ENCODE measurements around the gene CCDC15.

The CCDC15 gene

GRCh38 chr11:124984512-124984854, 30.5 kb downstream of the CCDC15 start:
- Histone ChIP-seq H3K27ac (no peak overlapping the region), H3K79me2 (no peaks in the 10 kb centered on the region), H3K36me3 (ENCODE audit: control insufficient read depth, insufficient read depth, low read length) (no peaks in the 10 kb centered on the region), H3K4me3 (ENCODE audit: low read depth, low read length) (no peak overlapping the region), H3K4me1 (no peaks in the 10 kb centered on the region), H3K4me2 (ENCODE audit: low read length) (no peak overlapping the region), H3K9ac (no peak overlapping the region), H2AFZ (no peak overlapping the region), H3K9me3 (ENCODE audit: control insufficient read depth, low read length) (no peaks in the 10 kb centered on the region), H3K27me3 (ENCODE audit: control insufficient read depth, insufficient read depth, low read length) (no peaks in the 10 kb centered on the region)
- no peak for TF ChIP-seq CTCF (IDR thresholded peaks at IDR 0.05)

DNA sequence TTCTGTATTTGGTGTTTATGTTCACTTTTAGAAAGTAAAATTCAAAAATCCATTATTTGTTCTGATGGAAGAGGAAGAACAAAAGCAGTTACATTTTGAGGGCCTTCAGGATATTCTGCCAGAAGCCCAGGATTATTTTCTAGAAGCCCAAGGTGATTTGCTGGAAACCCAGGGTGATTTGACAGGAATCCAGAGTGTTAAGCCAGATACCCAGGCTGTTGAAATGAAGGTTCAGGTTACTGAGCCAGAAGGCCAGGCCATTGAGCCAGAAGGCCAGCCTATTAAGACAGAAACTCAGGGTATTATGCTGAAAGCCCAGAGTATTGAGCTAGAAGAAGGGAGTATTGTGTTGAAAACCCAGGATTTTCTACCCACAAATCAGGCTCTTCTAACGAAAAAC, 33.1 kb downstream of the CCDC15 start:
- Histone ChIP-seq H3K4me1 (no peaks in the 10 kb centered on the region), H3K4me2 (ENCODE audit: low read length) (no peak overlapping the region), H3K36me3 (ENCODE audit: control insufficient read depth, insufficient read depth, low read length) (no peaks in the 10 kb centered on the region), H3K9me3 (ENCODE audit: control insufficient read depth, low read length) (no peaks in the 10 kb centered on the region), H2AFZ (no peak overlapping the region), H3K9ac (no peak overlapping the region), H3K27ac (no peak overlapping the region), H3K79me2 (no peaks in the 10 kb centered on the region), H3K27me3 (ENCODE audit: control insufficient read depth, insufficient read depth, low read length) (no peaks in the 10 kb centered on the region), H3K4me3 (ENCODE audit: low read depth, low read length) (no peak overlapping the region)
- no peak for TF ChIP-seq CTCF (IDR thresholded peaks at IDR 0.05)

- TF ChIP-seq CTCF (IDR thresholded peaks at IDR 0.05), result no peak
- no peak overlapping the region for H3K9ac ChIP-seq
- H3K4me2 ChIP-seq (ENCODE audit: low read length), result no peak overlapping the region
- no peaks in the 10 kb centered on the region for H3K4me1 ChIP-seq
- no peaks in the 10 kb centered on the region for H3K9me3 ChIP-seq (ENCODE audit: control insufficient read depth, low read length)
- no peaks in the 10 kb centered on the region for H3K36me3 ChIP-seq (ENCODE audit: control insufficient read depth, insufficient read depth, low read length)
- no peaks in the 10 kb centered on the region for H3K27me3 ChIP-seq (ENCODE audit: control insufficient read depth, insufficient read depth, low read length)
- no peaks in the 10 kb centered on the region for H3K79me2 ChIP-seq
- H3K27ac ChIP-seq, result no peak overlapping the region
- no peak overlapping the region for H2AFZ ChIP-seq
- no peak overlapping the region for H3K4me3 ChIP-seq (ENCODE audit: low read depth, low read length)
Measured at GRCh38 chr11:124988063-124988462, 34.1 kb downstream of the CCDC15 start.

DNA sequence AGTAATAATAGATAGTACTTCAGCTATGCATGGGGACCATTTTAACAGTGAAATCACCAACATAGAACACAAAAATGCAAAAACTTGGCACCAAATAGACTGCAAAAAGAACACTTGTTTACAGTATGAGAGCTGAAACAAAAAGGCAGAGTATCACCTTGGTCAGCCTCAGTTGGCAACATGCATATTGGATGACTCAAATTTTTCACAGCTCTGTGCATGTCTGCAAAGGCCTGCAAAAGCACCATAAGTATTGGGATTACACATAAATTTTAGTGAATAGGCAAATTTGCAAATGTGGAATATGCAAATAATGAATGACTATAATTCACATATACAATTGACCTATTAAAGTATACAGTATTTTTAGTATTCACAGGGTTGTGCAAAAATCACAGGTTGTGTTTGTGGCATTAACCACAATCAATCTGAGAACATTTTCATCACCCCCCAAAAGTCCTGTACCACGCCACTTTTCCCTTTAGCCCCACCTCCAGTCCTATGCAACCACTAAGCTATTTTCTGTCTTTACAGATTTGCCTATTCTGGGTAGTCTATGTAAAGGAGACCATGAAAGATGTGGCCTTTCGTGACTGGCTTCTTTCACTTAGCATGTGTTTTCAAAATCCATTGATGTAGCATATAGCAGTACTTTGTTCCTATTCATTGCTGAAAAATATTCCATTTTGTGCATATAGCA, 47.2 kb downstream of the CCDC15 start:
- Histone ChIP-seq H3K4me2 (ENCODE audit: low read length) (no peak overlapping the region), H3K36me3 (ENCODE audit: control insufficient read depth, insufficient read depth, low read length) (no peaks in the 10 kb centered on the region), H3K79me2 (no peaks in the 10 kb centered on the region), H3K9me3 (ENCODE audit: control insufficient read depth, low read length) (no peaks in the 10 kb centered on the region), H3K4me3 (ENCODE audit: low read depth, low read length) (no peak overlapping the region), H3K4me1 (no peaks in the 10 kb centered on the region), H2AFZ (no peak overlapping the region), H3K27me3 (ENCODE audit: control insufficient read depth, insufficient read depth, low read length) (no peaks in the 10 kb centered on the region), H3K27ac (no peak overlapping the region), H3K9ac (no peak overlapping the region)
- no peak for TF ChIP-seq CTCF (IDR thresholded peaks at IDR 0.05)

DNA sequence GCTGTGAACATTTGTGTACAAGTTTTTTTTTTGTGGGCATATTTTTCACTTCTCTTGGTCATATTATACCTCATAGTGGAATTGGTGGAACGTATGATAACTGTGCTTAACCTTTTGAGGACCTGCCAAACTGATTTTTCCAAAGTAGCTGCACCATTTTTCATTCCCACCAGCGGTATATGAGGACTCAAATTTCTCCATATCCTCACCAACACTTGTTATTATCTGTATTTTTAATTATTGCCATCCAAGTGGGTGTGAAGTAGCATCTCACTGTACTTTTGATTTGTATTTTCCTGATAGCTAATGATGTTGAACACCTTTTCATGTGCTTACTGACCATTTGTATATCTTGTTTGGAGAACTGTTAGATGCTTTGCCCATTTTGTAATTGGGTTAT, 47.8 kb downstream of the CCDC15 start:
- TF ChIP-seq CTCF (IDR thresholded peaks at IDR 0.05), result no peak
- Histone ChIP-seq H3K27me3 (ENCODE audit: control insufficient read depth, insufficient read depth, low read length) (no peaks in the 10 kb centered on the region), H3K27ac (no peak overlapping the region), H3K9ac (no peak overlapping the region), H2AFZ (no peak overlapping the region), H3K79me2 (no peaks in the 10 kb centered on the region), H3K4me3 (ENCODE audit: low read depth, low read length) (no peak overlapping the region), H3K9me3 (ENCODE audit: control insufficient read depth, low read length) (no peaks in the 10 kb centered on the region), H3K4me2 (ENCODE audit: low read length) (no peak overlapping the region), H3K36me3 (ENCODE audit: control insufficient read depth, insufficient read depth, low read length) (no peaks in the 10 kb centered on the region), H3K4me1 (no peaks in the 10 kb centered on the region)
